OCI-LY3 (cell line): Measurements from ENCODE around the gene NRP2.

Experiments
- H2AFZ ChIP-seq: fragments of 200-600, 300-600 bp; shearing (Covaris generic); 2 replicates; pipeline ENCODE4 v1.6.0; 2014; ENCODE audit warnings: antibody characterized with exemption, low read depth, low read length
- H3K27ac ChIP-seq: fragments of 200-600, 300-600 bp; sonication (generic); 2 replicates; pipeline ENCODE4 v1.5.1; 2014; ENCODE audit warnings: mild to moderate bottlenecking, low read length, moderate library complexity, mixed read lengths
- H3K27me3 ChIP-seq: fragments of 200-600, 300-600 bp; sonication (generic); 2 replicates; pipeline ENCODE4 v1.6.1; 2014; ENCODE audit warnings: low read depth, low read length, mixed read lengths
- H3K36me3 ChIP-seq: fragments of 200-600, 300-600 bp; sonication (generic); replicated peaks from 2 replicates; pipeline ENCODE3; 2014; ENCODE audit warnings: low read depth, low read length, mixed read lengths
- H3K4me1 ChIP-seq: fragments of 300-600, 200-600 bp; sonication (generic); 2 replicates; pipeline ENCODE4 v1.6.1; 2014; ENCODE audit warnings: low read length, mixed read lengths
- H3K4me2 ChIP-seq: fragments of 200-600, 300-600 bp; sonication (generic); 2 replicates; pipeline ENCODE4 v1.6.1; 2014; ENCODE audit warnings: low read length, mixed read lengths
- H3K4me3 ChIP-seq: fragments of 300-600, 200-600 bp; sonication (generic); 2 replicates; pipeline ENCODE4 v1.5.1; 2014; ENCODE audit warnings: antibody characterized with exemption, mild to moderate bottlenecking, low read length, moderate library complexity
- H3K79me2 ChIP-seq: fragments of 300-600, 200-600 bp; shearing (Covaris generic); 2 replicates; pipeline ENCODE4 v1.6.1; 2014; ENCODE audit warnings: mild to moderate bottlenecking, low read length, mixed read lengths
- H3K9ac ChIP-seq: fragments of 300-600, 200-600 bp; shearing (Covaris generic); 2 replicates; pipeline ENCODE4 v1.6.0; 2014; ENCODE audit warnings: mild to moderate bottlenecking, low read length, moderate library complexity
- H3K9me3 ChIP-seq: fragments of 200-600, 300-600 bp; shearing (Covaris generic); 2 replicates; pipeline ENCODE4 v1.6.1; 2014; ENCODE audit warnings: low read length, mixed read lengths; ENCODE audit not compliant: insufficient read depth
- H4K20me1 ChIP-seq: fragments of 200-600, 300-600 bp; sonication (generic); 2 replicates; pipeline ENCODE4 v1.6.1; 2016; ENCODE audit warnings: low read length, mixed read lengths; ENCODE audit not compliant: insufficient read depth
- CTCF ChIP-seq: fragments of 200-600, 300-600 bp; sonication (generic); IDR thresholded peaks from 2 replicates; pipeline ENCODE4 v1.5.1; 2014; ENCODE audit warnings: antibody characterized with exemption, low read length, low read depth
- EZH2phosphoT487 ChIP-seq: fragments of 200-600 bp; shearing (Covaris generic); IDR thresholded peaks from 2 replicates; pipeline ENCODE4 v1.6.1; 2018; ENCODE audit warnings: antibody characterized with exemption, mixed run types, low read depth

NRP2 gene

GRCh38 chr2:205680903-205681302 is 1.4 kb upstream of the NRP2 start:
- no peak for TF ChIP-seq CTCF
- no peak for TF ChIP-seq EZH2phosphoT487
- Histone ChIP-seq H3K9me3 (no peaks in the 10 kb centered on the region), H2AFZ (no peak overlapping the region), H3K27me3 (peaks cover 42% of the 10 kb centered on the region), H3K36me3 (no peaks in the 10 kb centered on the region), H3K4me3 (no peak overlapping the region), H3K9ac (no peak overlapping the region), H4K20me1 (no peaks in the 10 kb centered on the region), H3K4me2 (no peak overlapping the region), H3K4me1 (peaks cover 19% of the 10 kb centered on the region), H3K79me2 (no peaks in the 10 kb centered on the region), H3K27ac (no peak overlapping the region)

- peak overlapping the region; percentile 95 for H3K4me2 ChIP-seq
- no peaks in the 10 kb centered on the region for H3K36me3 ChIP-seq
- no peak overlapping the region for H3K27ac ChIP-seq
- TF ChIP-seq CTCF (no peak), EZH2phosphoT487 (no peak)
- H3K4me3 ChIP-seq, result peak overlapping the region; percentile 85
- H3K9me3 ChIP-seq, result no peaks in the 10 kb centered on the region
- H3K4me1 ChIP-seq, result peaks cover 19% of the 10 kb centered on the region
- H3K79me2 ChIP-seq, result no peaks in the 10 kb centered on the region
- H2AFZ ChIP-seq, result peak overlapping the region; percentile 49; the same call in 1 of the 2 replicates
- H4K20me1 ChIP-seq, result no peaks in the 10 kb centered on the region
- peaks cover 42% of the 10 kb centered on the region for H3K27me3 ChIP-seq
- H3K9ac ChIP-seq, result peak overlapping the region; percentile 53; the same call in 1 of the 2 replicates
Observed at GRCh38 chr2:205681401-205682238, 681 bp upstream of the NRP2 start.

- no peaks in the 10 kb centered on the region for H3K9me3 ChIP-seq
- peak overlapping the region; percentile 95 for H3K4me2 ChIP-seq
- H4K20me1 ChIP-seq, result no peaks in the 10 kb centered on the region
- H3K9ac ChIP-seq, result peak overlapping the region; percentile 53; the same call in 1 of the 2 replicates
- H3K27ac ChIP-seq, result no peak overlapping the region
- TF ChIP-seq EZH2phosphoT487 (no peak), CTCF (no peak)
- peak overlapping the region; percentile 85 for H3K4me3 ChIP-seq
- H2AFZ ChIP-seq, result peak overlapping the region; percentile 49; the same call in 1 of the 2 replicates
- no peaks in the 10 kb centered on the region for H3K79me2 ChIP-seq
- peaks cover 42% of the 10 kb centered on the region for H3K27me3 ChIP-seq
- H3K4me1 ChIP-seq, result peaks cover 19% of the 10 kb centered on the region
- no peaks in the 10 kb centered on the region for H3K36me3 ChIP-seq
Observed at GRCh38 chr2:205682971-205683501, 735 bp downstream of the NRP2 start.
